SK-N-SH treated with all-trans-retinoic acid at 6 μM for 48 hours (cell line): ENCODE results near the gene FAM234A.

Experiments used
- CREB5 ChIP-seq: fragments of 250-450 bp; sonication (Bioruptor Pico); IDR thresholded peaks from 2 replicates; pipeline ENCODE4 v1.5.1; 2020; ENCODE audit warnings: low read depth, mild to moderate bottlenecking, moderate library complexity
- PATZ1 ChIP-seq: fragments of 250-450 bp; sonication (Bioruptor Pico); IDR thresholded peaks from 2 replicates; pipeline ENCODE4 v1.8.0; 2020; ENCODE audit warnings: mild to moderate bottlenecking, moderate library complexity, borderline replicate concordance
- POU6F1 ChIP-seq: fragments of 250-450 bp; sonication (Bioruptor Pico); IDR thresholded peaks from 2 replicates; pipeline ENCODE4 v1.8.0; 2021; ENCODE audit warnings: low read depth, mild to moderate bottlenecking, moderate library complexity, borderline replicate concordance
- PPARA ChIP-seq: fragments of 250-450 bp; sonication (Bioruptor Pico); IDR thresholded peaks from 2 replicates; pipeline ENCODE4 v1.5.0; 2020; ENCODE audit warnings: mild to moderate bottlenecking, borderline replicate concordance
- RARB ChIP-seq: fragments of 250-450 bp; sonication (Bioruptor Pico); IDR thresholded peaks from 2 replicates; pipeline ENCODE4 v1.8.0; 2021; ENCODE audit warnings: mild to moderate bottlenecking, moderate library complexity
- SNAI2 ChIP-seq: fragments of 250-450 bp; sonication (Bioruptor Pico); IDR thresholded peaks from 2 replicates; pipeline ENCODE4 v1.5.0; 2020; ENCODE audit warnings: mild to moderate bottlenecking, moderate library complexity
- ZFP30 ChIP-seq: fragments of 450-650 bp; formaldehyde crosslinking; IDR thresholded peaks from 2 replicates; pipeline ENCODE4 v1.5.0; 2022; ENCODE audit warnings: mild to moderate bottlenecking, moderate library complexity

GRCh38 chr16:234468-235305 lies at the start of gene FAM234A:
- TF ChIP-seq POU6F1 (CRISPR knock-in tag) (no peak), ZFP30 (CRISPR knock-in tag) (no peak), CREB5 (CRISPR knock-in tag) (no peak), PPARA (CRISPR knock-in tag) (no peak), RARB (no peak), PATZ1 (no peak; the same call in 1 of the 2 replicates), SNAI2 (no peak)
